Measurements from ENCODE around the gene MYO5A.

GRCh38 chr15:52509500-52510245, 19.0 kb downstream of the MYO5A start:
- TF ChIP-seq POLR2A (IDR thresholded peaks at IDR 0.05; ENCODE audit: low read length) = no peak
- no peak for TF ChIP-seq GATA1 (IDR thresholded peaks at IDR 0.05; ENCODE audit: low read depth, low read length)

Data from erythroblast (primary cell).